Adrenal gland (tissue), 19 donors: Measurements from ENCODE around the gene DENND10. TPM values are rescaled to one million over a fixed set of nuclear protein-coding genes. Genes with fewer than 3 reads are reported as not detected.

Experiments
- DNase-seq, 7 donors: peaks; one replicate each; pipeline ENCODE4 v3.0.0-alpha.2; 2019 to 2020
- H3K27ac ChIP-seq, 5 donors: fragments of 200-600 bp; sonication (generic) in 4 of 5; 1 replicate in 3 of 5; 2 replicates in 2 of 5; pipeline versions ENCODE4 v1.5.1 to v1.8.0; 2016 to 2020; ENCODE audit warnings: mild to moderate bottlenecking in 1 of 5
- H3K27me3 ChIP-seq: fragments of 200-600 bp; 2 replicates; pipeline ENCODE4 v1.8.0; 2021
- H3K36me3 ChIP-seq, 2 donors: fragments of 200-600 bp; replicated peaks in 1 of 2; 1 replicate in 1 of 2; 2 replicates in 1 of 2; pipeline versions ENCODE4 v1.5.1 to v1.8.0; 2018 to 2022
- H3K4me1 ChIP-seq, 2 donors: fragments of 200-600 bp; replicated peaks in 1 of 2; 1 replicate in 1 of 2; 2 replicates in 1 of 2; pipeline versions ENCODE4 v1.5.1 to v1.8.0; 2018 to 2021
- H3K4me3 ChIP-seq, 4 donors: fragments of 200-600 bp; sonication (generic) in 3 of 4; one replicate each; pipeline ENCODE4 v1.5.1; 2016 to 2018
- H3K9me3 ChIP-seq, 3 donors: fragments of 200-600 bp; sonication (generic) in 1 of 3; replicated peaks in 1 of 3; 1 replicate in 2 of 3; 2 replicates in 1 of 3; pipeline versions ENCODE4 v1.5.1 to v1.8.0; 2016 to 2021
- POLR2A ChIP-seq, 2 donors: fragments of 450-650 bp; IDR thresholded peaks; one replicate each; pipeline ENCODE4 v1.6.1; 2017; ENCODE audit warnings: antibody characterized with exemption in 2 of 2, mild to moderate bottlenecking in 2 of 2, moderate library complexity in 1 of 2
- WGBS, 4 donors: extraction: QIAGEN DNeasy Blood & Tissue Kit in 2 of 4; methylation state at CpG; one replicate each; pipeline versions ENCODE4 v1.1.5 to v1.1.7; 2013 to 2017; 5-methylcytosine and 5-hydroxymethylcytosine counted together
- intact Hi-C, 2 donors: fragments of 100-400 bp; cut with DNase I; formaldehyde crosslinking; loops; one replicate each; pipeline versions ENCODE4 v1.14.1 to v1.15.0; 2022 to 2023
- long read RNA-seq, 10 donors: library from polyadenylated mRNA in 3 of 10; unstranded in 2 of 10; stranded (forward) in 1 of 10; transcript quantifications; one replicate each; pipeline ENCODE4 v2.0.0 and lab custom pipeline, GENCODE V29; 2021 to 2026
- polyA plus RNA-seq, 3 donors: library from polyadenylated mRNA; stranded (reverse); fragments of 200-250 nt in 2 of 3; fragments of 350-450 nt in 1 of 3; fragmentation: Illumina TruSeq in 1 of 3; extraction: RNeasy Lipid Tissue Mini Kit (QIAGEN cat#74804) in 1 of 3; gene quantifications; one replicate each; pipeline ENCODE4 v1.2.3, GENCODE V29; 2013 to 2014
- total RNA-seq, 9 donors: library from RNA; depleted of rRNA in 4 of 9; stranded (reverse); fragments of >200 nt in 4 of 9; fragments of 120-200 nt in 1 of 9; fragmentation: NEBNext Ultra II Directional in 1 of 9; extraction: Animal tissue kit (Norgen Biotek cat#: 25700) in 1 of 9; gene quantifications; one replicate each; pipeline versions ENCODE4 v1.1.0 to v1.2.4, GENCODE V29; 2013 to 2023
- TF ChIP-seq, protein P1 (sequence below), 6 experiments: fragments of 450-650 bp in 4 of 6; fragments of 200-600 bp in 2 of 6; sonication (generic) in 1 of 6; IDR thresholded peaks; 1 replicate in 5 of 6; 2 replicates in 1 of 6; pipeline versions ENCODE4 v1.5.1 to v1.8.0; 2016 to 2021; ENCODE audit warnings: antibody characterized with exemption in 6 of 6, mild to moderate bottlenecking in 2 of 6, moderate library complexity in 1 of 6
- donor health status: healthy with polysubstance abuse.
- donor health status: Bipolar disorder and iron deficiency.
- donor health status: DM: yes; HTN: yes; CAD: no.
- donor health status: DM: no; HTN: no; CAD: no.
- donor health status: DM: no; HTN: no; CAD: no.
- donor health status: DM: yes; HTN: yes; CAD: no.

Gene DENND10
- 10 to 100 TPM; 23.4 to 65.3 (median 47.6) TPM for total RNA-seq
- 10 to 100 TPM; 10.3 to 34.5 (median 20.7) TPM for polyA plus RNA-seq
- long read RNA-seq, donor 1, transcript FAM45A-204 (2 exons, 992 nt): major isoform, 11 of 1,794 reads
- long read RNA-seq, donor 1, partial matches to known transcripts: 1,696 of 1,794 reads
- long read RNA-seq, donor 1, other reads (novel, unspliced or antisense): 83 of 1,794 reads
- long read RNA-seq, donor 2, partial matches to known transcripts: 1,594 of 1,651 reads
- long read RNA-seq, donor 2, other reads (novel, unspliced or antisense): 50 of 1,651 reads
- long read RNA-seq, donor 3, transcript FAM45A-204 (2 exons, 992 nt): minor isoform, 5 of 2,784 reads
- long read RNA-seq, donor 3, transcript FAM45A-201 (9 exons, 1,648 nt): major isoform, 7 of 2,784 reads
- long read RNA-seq, donor 3, partial matches to known transcripts: 2,722 of 2,784 reads
- long read RNA-seq, donor 3, other reads (novel, unspliced or antisense): 50 of 2,784 reads
- long read RNA-seq, donor 4, transcript FAM45A-201 (9 exons, 1,648 nt): major isoform, 13 of 41 reads
- long read RNA-seq, donor 4, partial matches to known transcripts: 5 of 41 reads
- long read RNA-seq, donor 4, other reads (novel, unspliced or antisense): 21 of 41 reads
- long read RNA-seq, donor 5, transcript FAM45A-201 (9 exons, 1,648 nt): major isoform, 28 of 77 reads
- long read RNA-seq, donor 5, transcript FAM45A-204 (2 exons, 992 nt): minor isoform, 7 of 77 reads
- long read RNA-seq, donor 5, partial matches to known transcripts: 1 of 77 reads
- long read RNA-seq, donor 5, other reads (novel, unspliced or antisense): 41 of 77 reads
- long read RNA-seq, donor 6, transcript FAM45A-201 (9 exons, 1,648 nt): major isoform, 7 of 15 reads
- long read RNA-seq, donor 6, partial matches to known transcripts: 3 of 15 reads
- long read RNA-seq, donor 6, other reads (novel, unspliced or antisense): 3 of 15 reads
- long read RNA-seq, donor 7, partial matches to known transcripts: 39 of 44 reads
- long read RNA-seq, donor 7, other reads (novel, unspliced or antisense): 0 of 44 reads
- long read RNA-seq, donor 8, partial matches to known transcripts: 1,918 of 1,956 reads
- long read RNA-seq, donor 8, other reads (novel, unspliced or antisense): 32 of 1,956 reads
- long read RNA-seq, donor 9, transcript FAM45A-204 (2 exons, 992 nt): major isoform, 8 of 39 reads
- long read RNA-seq, donor 9, transcript FAM45A-201 (9 exons, 1,648 nt): minor isoform, 5 of 39 reads
- long read RNA-seq, donor 9, partial matches to known transcripts: 26 of 39 reads
- long read RNA-seq, donor 9, other reads (novel, unspliced or antisense): 0 of 39 reads
- long read RNA-seq, donor 10, partial matches to known transcripts: 63 of 99 reads
- long read RNA-seq, donor 10, other reads (novel, unspliced or antisense): 31 of 99 reads

DNA sequence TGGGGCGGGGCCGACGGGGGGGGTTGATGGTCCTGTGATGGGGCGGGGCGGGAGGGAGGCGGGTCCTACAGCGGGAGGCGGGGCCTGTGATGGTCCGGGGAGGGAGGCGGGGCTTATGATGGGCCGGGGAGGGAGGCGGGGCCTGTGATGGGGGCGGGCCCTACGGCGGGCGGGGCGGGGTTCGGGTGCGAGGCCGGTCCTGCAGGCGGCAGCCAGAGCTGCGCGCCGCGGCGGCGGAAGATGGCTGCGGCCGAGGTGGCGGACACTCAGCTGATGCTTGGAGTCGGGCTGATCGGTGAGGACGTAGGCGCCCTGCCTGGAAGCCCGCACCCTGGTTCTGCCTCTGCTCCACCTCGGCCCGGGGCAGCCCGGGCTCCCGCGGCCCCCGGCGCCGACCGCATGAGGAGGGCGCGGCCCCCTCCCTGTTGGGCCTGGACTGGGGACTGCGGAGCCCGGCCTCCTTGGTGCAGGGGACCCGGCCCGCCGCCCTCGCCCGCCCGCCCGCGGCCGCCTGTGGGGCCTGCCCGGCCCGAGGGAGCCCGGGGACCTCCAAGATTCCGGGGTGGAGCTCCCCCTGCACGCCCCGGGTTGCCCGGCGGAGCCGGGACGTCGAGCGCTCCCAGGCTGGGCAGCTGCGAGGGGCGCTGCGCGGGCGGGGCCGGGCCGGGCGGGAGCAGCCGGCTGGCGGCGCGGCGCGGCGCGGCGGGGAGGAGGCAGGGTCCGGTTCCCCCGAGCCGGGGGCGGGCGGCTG, at the start of gene DENND10:
TSS of gene DENND10 (plus strand) at position 211 of the 751 bp plus-strand sequence. CDS start at position 241, 30 bp downstream.
- DNase-seq: peak; percentile 73 to 88 (median 82)
- peak within 1 kb of the TSS in 3 of 5 donors; percentile 41 to 80 (median 57) for H3K27ac ChIP-seq
- TF ChIP-seq POLR2A (IDR thresholded peaks at IDR 0.05): peak; percentile 77 to 81
- TF ChIP-seq, protein P1, sequence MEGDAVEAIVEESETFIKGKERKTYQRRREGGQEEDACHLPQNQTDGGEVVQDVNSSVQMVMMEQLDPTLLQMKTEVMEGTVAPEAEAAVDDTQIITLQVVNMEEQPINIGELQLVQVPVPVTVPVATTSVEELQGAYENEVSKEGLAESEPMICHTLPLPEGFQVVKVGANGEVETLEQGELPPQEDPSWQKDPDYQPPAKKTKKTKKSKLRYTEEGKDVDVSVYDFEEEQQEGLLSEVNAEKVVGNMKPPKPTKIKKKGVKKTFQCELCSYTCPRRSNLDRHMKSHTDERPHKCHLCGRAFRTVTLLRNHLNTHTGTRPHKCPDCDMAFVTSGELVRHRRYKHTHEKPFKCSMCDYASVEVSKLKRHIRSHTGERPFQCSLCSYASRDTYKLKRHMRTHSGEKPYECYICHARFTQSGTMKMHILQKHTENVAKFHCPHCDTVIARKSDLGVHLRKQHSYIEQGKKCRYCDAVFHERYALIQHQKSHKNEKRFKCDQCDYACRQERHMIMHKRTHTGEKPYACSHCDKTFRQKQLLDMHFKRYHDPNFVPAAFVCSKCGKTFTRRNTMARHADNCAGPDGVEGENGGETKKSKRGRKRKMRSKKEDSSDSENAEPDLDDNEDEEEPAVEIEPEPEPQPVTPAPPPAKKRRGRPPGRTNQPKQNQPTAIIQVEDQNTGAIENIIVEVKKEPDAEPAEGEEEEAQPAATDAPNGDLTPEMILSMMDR (IDR thresholded peaks at IDR 0.05): peak in 1 of 6 experiments; percentile 16
- H3K27me3 ChIP-seq: no peaks in the 10 kb centered on the region
- 1 to 2% (median 1%) methylated on average over 9 to 90 of the region's 91 CpGs; no CpG with 5 or more reads in 1 of the 4 donors for WGBS, 4 donors
- peak within 1 kb of the TSS; percentile 18 to 99 (median 54) for H3K4me3 ChIP-seq
- no peaks in the 10 kb centered on the region for H3K9me3 ChIP-seq
- peaks cover 0 to 14% of the 10 kb centered on the region in 2 donors for H3K36me3 ChIP-seq
- H3K4me1 ChIP-seq: peaks cover 6 to 11% of the 10 kb centered on the region in 2 donors
- intact Hi-C loops: no loop called here

DNA sequence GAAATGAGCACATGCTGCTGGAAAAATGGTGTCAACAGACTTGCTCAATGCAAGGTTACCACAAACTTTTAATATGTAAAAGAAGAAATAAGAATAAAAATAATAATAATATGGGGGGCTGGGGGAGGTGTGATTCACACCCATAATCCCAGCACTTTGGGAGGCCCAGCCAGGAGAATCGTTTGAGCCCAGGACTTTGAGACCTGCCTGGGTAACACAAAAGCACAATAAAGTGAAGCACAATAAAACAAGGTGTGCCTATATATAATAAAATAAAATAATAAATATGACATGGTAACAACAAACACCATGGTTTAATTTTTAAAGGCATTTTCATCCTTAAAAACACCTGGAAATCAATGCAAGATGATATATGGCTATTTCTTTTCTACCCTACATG, 48.4 kb upstream of the DENND10 start:
- 84 to 90% (median 85%) methylated on average over 1 of the region's 1 CpG for WGBS, 4 donors
- H3K4me1 ChIP-seq: no peaks in the 10 kb centered on the region
- H3K4me3 ChIP-seq: no peak overlapping the region
- intact Hi-C loops: no loop called here
- H3K27me3 ChIP-seq: no peaks in the 10 kb centered on the region
- no peak for DNase-seq
- H3K27ac ChIP-seq: no peak overlapping the region
- H3K36me3 ChIP-seq: peaks cover 0 to 97% of the 10 kb centered on the region in 2 donors
- TF ChIP-seq, protein P1 (IDR thresholded peaks at IDR 0.05): no peak
- no peak for TF ChIP-seq POLR2A (IDR thresholded peaks at IDR 0.05)
- H3K9me3 ChIP-seq: no peaks in the 10 kb centered on the region

- DNase-seq: no peak
- intact Hi-C loops: no loop called here
- H3K4me1 ChIP-seq: no peaks in the 10 kb centered on the region
- H3K27ac ChIP-seq: no peak overlapping the region
- H3K27me3 ChIP-seq: no peaks in the 10 kb centered on the region
- no peak for TF ChIP-seq POLR2A (IDR thresholded peaks at IDR 0.05)
- TF ChIP-seq, protein P1 (IDR thresholded peaks at IDR 0.05): no peak
- no peak overlapping the region for H3K4me3 ChIP-seq
- no peaks in the 10 kb centered on the region for H3K9me3 ChIP-seq
- H3K36me3 ChIP-seq: peaks cover 0 to 95% of the 10 kb centered on the region in 2 donors
- WGBS, 4 donors: 89 to 94% (median 91%) methylated on average over 11 of the region's 11 CpGs
Observed at GRCh38 chr10:119058010-119058409, 45.9 kb upstream of the DENND10 start.
